Measurements from ENCODE around the gene TELO2. TPM values are rescaled to one million over a fixed set of nuclear protein-coding genes. Genes with fewer than 3 reads are reported as not detected.

TELO2 gene
- total RNA-seq, 2 experiments from 2014 or later, result 29.7 to 30.8 TPM

GRCh38 chr16:1559446-1559975 is 66.4 kb downstream of the TELO2 start:
- peak; percentile 90 for ATAC-seq (ENCODE audit: poor library complexity)
- peaks cover 29% of the 10 kb centered on the region for H3K36me3 ChIP-seq (ENCODE audit: insufficient read depth, low read length)
- H3K27me3 ChIP-seq (ENCODE audit: control insufficient read depth in 1 of 2, insufficient read depth in 2 of 2, low read length in 2 of 2), result no peaks in the 10 kb centered on the region
- H3K27ac Mint-ChIP-seq, result peak overlapping the region; percentile 79
- H3K36me3 Mint-ChIP-seq (ENCODE audit: low read depth), result peaks cover 30% of the 10 kb centered on the region
- peak overlapping the region; percentile 62 for H3K4me3 Mint-ChIP-seq
- H3K9me3 Mint-ChIP-seq, result no peaks in the 10 kb centered on the region
- intact Hi-C loops (cut with DNase I, micrococcal nuclease), result no loop called here
- peaks cover 52% of the 10 kb centered on the region for H3K4me1 ChIP-seq (ENCODE audit: insufficient read depth, low read length)
- peaks cover 43% of the 10 kb centered on the region for H3K4me1 Mint-ChIP-seq (ENCODE audit: low read depth)
- DNase-seq, result peak in 10 of 14 experiments; percentile 22 to 78 (median 36)
- H3K9me3 ChIP-seq (ENCODE audit: control insufficient read depth in 1 of 2, insufficient read depth in 1 of 2, low read length in 2 of 2), result no peaks in the 10 kb centered on the region
- POLR2A ChIA-PET, result interaction anchor here (0.5 to 1.7 kb wide), 11 partner anchors 9 to 149 kb away, joined by 3 to 10 read pairs (median 3); partner anchors contain the start of genes CRAMP1, IFT140, JPT2 and TELO2
- peak overlapping the region; percentile 26 to 45 for H3K27ac ChIP-seq (ENCODE audit: low read depth in 1 of 2, low read length in 2 of 2)
- no peak for TF ChIP-seq CTCF (IDR thresholded peaks at IDR 0.05)
- no peak overlapping the region for H3K4me3 ChIP-seq (ENCODE audit: low read length)
- CTCF ChIA-PET, result no interaction called here
- no peaks in the 10 kb centered on the region for H3K27me3 Mint-ChIP-seq

Other genes with a start within 250 kb of the TELO2 start
- gene TPSD1, start 237.3 kb upstream of the TELO2 start, total RNA-seq, result not detected
- gene UBE2I, start 183.7 kb upstream of the TELO2 start, total RNA-seq, result 100 to 1,000 TPM; 247 to 252 TPM
- gene BAIAP3, start 159.7 kb upstream of the TELO2 start, total RNA-seq, result 10 to 100 TPM; 19.6 to 21.5 TPM
- 10 to 100 TPM; 19.9 to 21.4 TPM for gene TSR3, start 141.5 kb upstream of the TELO2 start, total RNA-seq
- 10 to 100 TPM; 27.6 to 32.0 TPM for gene GNPTG, start 141.4 kb upstream of the TELO2 start, total RNA-seq
- 10 to 100 TPM; 52.6 to 53.2 TPM for gene UNKL, start 78.7 kb upstream of the TELO2 start, total RNA-seq
- gene UQCC4, start 72.6 kb upstream of the TELO2 start, total RNA-seq, result 1 to 10 TPM; 6.9 to 7.6 TPM
- under 1 TPM in 1 of 2 experiments, not detected in 1; 0.30 TPM for gene PERCC1, start 62.3 kb upstream of the TELO2 start, total RNA-seq
- 1 to 10 TPM; 2.9 to 3.0 TPM for gene CCDC154, start 48.8 kb upstream of the TELO2 start, total RNA-seq
- gene CLCN7, start 18.3 kb upstream of the TELO2 start, total RNA-seq, result 10 to 100 TPM; 70.5 to 76.2 TPM
- gene PTX4, start 4.4 kb upstream of the TELO2 start, total RNA-seq, result not detected
- gene TMEM204, start 40.3 kb downstream of the TELO2 start, total RNA-seq, result 10 to 100 TPM; 20.5 to 22.1 TPM
- 1 to 10 TPM; 4.3 to 5.6 TPM for gene IFT140, start 118.7 kb downstream of the TELO2 start, total RNA-seq
- gene CRAMP1, start 119.0 kb downstream of the TELO2 start, total RNA-seq, result 10 to 100 TPM; 14.1 to 15.2 TPM
- gene JPT2, start 184.9 kb downstream of the TELO2 start, total RNA-seq, result 1 to 10 TPM; 2.5 to 3.2 TPM
- gene MAPK8IP3, start 212.8 kb downstream of the TELO2 start, total RNA-seq, result 100 to 1,000 TPM; 290 to 297 TPM